IMR-90 (cell line): ENCODE measurements around the gene KDM4B. TPM values are rescaled to one million over a fixed set of nuclear protein-coding genes. Genes with fewer than 3 reads are reported as not detected.
A peak's percentile ranks its signal among the peaks of the same experiment; 100 is the strongest.

Experiments
- ATAC-seq: fragments of 200-7000 bp; cut with Tn5 transposase; 2 replicates; pipeline ENCODE4 v1.9.1; 2020; ENCODE audit warnings: low read depth, mild to moderate bottlenecking, moderate library complexity
- BruUV-seq: library from RNA; stranded (reverse); fragments of 400-500 nt; replicated peaks from 2 replicates; lab custom pipeline; 2021; lab: Mats Ljungman, UMichigan
- CTCF ChIA-PET: fragments of 300-600 bp; formaldehyde crosslinking; extraction: SDS; loops from one replicate; lab custom pipeline; 2021; ENCODE audit warnings: antibody characterized with exemption; lab: Yijun Ruan, JAX
- POLR2A ChIA-PET: fragments of 300-600 bp; sonication (Branson Sonifier 250); formaldehyde crosslinking; loops from one replicate; lab custom pipeline; 2022; ENCODE audit warnings: antibody characterized with exemption; ENCODE audit not compliant: unreplicated experiment; lab: Charles Lee
- DNase-seq: peaks from one replicate; pipeline ENCODE4 v3.0.0; 2013
- H2AFZ ChIP-seq: replicated peaks from 2 replicates; pipeline ENCODE3; 2013; ENCODE audit warnings: low read length, mild to moderate bottlenecking; ENCODE audit not compliant: poor library complexity
- H2AK5ac ChIP-seq: 2 replicates; pipeline ENCODE4 v1.6.1; 2013; ENCODE audit warnings: low read depth, low read length, inconsistent platforms
- H2AK9ac ChIP-seq: replicated peaks from 2 replicates; pipeline ENCODE3; 2013; ENCODE audit warnings: mild to moderate bottlenecking, low read depth, low read length, moderate library complexity; ENCODE audit not compliant: poor library complexity
- H2BK120ac ChIP-seq: 2 replicates; pipeline ENCODE4 v1.6.1; 2013; ENCODE audit warnings: low read depth, low read length, inconsistent platforms
- H2BK15ac ChIP-seq: 3 replicates; pipeline ENCODE4 v1.6.1; 2013; ENCODE audit warnings: low read depth, low read length, inconsistent platforms
- H2BK20ac ChIP-seq: 2 replicates; pipeline ENCODE4 v1.6.1; 2013; ENCODE audit warnings: low read depth, mild to moderate bottlenecking, inconsistent platforms, low read length, moderate library complexity
- H2BK5ac ChIP-seq: 2 replicates; pipeline ENCODE4 v1.6.1; 2013; ENCODE audit warnings: mild to moderate bottlenecking, low read depth, low read length, inconsistent platforms; ENCODE audit not compliant: poor library complexity, severe bottlenecking
- H3K14ac ChIP-seq: replicated peaks from 2 replicates; pipeline ENCODE4 v1.6.1; 2013; ENCODE audit warnings: low read depth, low read length, inconsistent platforms
- H3K18ac ChIP-seq: 2 replicates; pipeline ENCODE4 v1.6.1; 2013; ENCODE audit warnings: low read depth, low read length, control low read depth
- H3K23ac ChIP-seq: 2 replicates; pipeline ENCODE4 v1.6.1; 2013; ENCODE audit warnings: low read depth, low read length, inconsistent platforms
- H3K27ac ChIP-seq: 2 replicates; pipeline ENCODE4 v1.5.1; 2013; ENCODE audit warnings: mild to moderate bottlenecking, control low read depth, low read length; ENCODE audit not compliant: insufficient read depth
- H3K27me3 ChIP-seq: 2 replicates; pipeline ENCODE4 v1.6.1; 2013; ENCODE audit warnings: low read length; ENCODE audit not compliant: control insufficient read depth, insufficient read depth
- H3K36me3 ChIP-seq: 2 replicates; pipeline ENCODE4 v1.6.1; 2013; ENCODE audit warnings: low read length, mixed read lengths; ENCODE audit not compliant: control insufficient read depth, insufficient read depth
- H3K4ac ChIP-seq: 2 replicates; pipeline ENCODE4 v1.6.1; 2013; ENCODE audit warnings: low read depth, low read length, inconsistent platforms
- H3K4me1 ChIP-seq: 2 replicates; pipeline ENCODE4 v1.6.1; 2013; ENCODE audit warnings: low read length, mixed read lengths; ENCODE audit not compliant: control insufficient read depth, insufficient read depth
- H3K4me2 ChIP-seq: 2 replicates; pipeline ENCODE4 v1.6.1; 2013; ENCODE audit warnings: low read depth, mild to moderate bottlenecking, control low read depth, low read length, moderate library complexity
- H3K4me3 ChIP-seq: 2 replicates; pipeline ENCODE4 v1.5.1; 2013; ENCODE audit warnings: low read depth, mild to moderate bottlenecking, control low read depth, low read length, moderate library complexity; ENCODE audit not compliant: insufficient read depth
- H3K56ac ChIP-seq: 2 replicates; pipeline ENCODE4 v1.6.1; 2013; ENCODE audit warnings: low read length, inconsistent platforms; ENCODE audit not compliant: insufficient read depth; ENCODE audit errors: extremely low read depth
- H3K79me1 ChIP-seq, 2 experiments: 2 replicates each; pipeline ENCODE4 v1.6.1; 2013; ENCODE audit warnings: low read length in 2 of 2, inconsistent platforms in 1 of 2, low read depth in 1 of 2
- H3K9ac ChIP-seq: 2 replicates; pipeline ENCODE4 v1.6.1; 2013; ENCODE audit warnings: low read depth, low read length, control low read depth
- H3K9me1 ChIP-seq: 2 replicates; pipeline ENCODE4 v1.6.1; 2013; ENCODE audit warnings: low read length, inconsistent platforms; ENCODE audit not compliant: insufficient read depth
- H3K9me3 ChIP-seq: 2 replicates; pipeline ENCODE4 v1.6.1; 2013; ENCODE audit warnings: low read length; ENCODE audit not compliant: control insufficient read depth, insufficient read depth
- H4K20me1 ChIP-seq: 2 replicates; pipeline ENCODE4 v1.6.1; 2013; ENCODE audit warnings: low read length, inconsistent platforms; ENCODE audit not compliant: insufficient read depth
- H4K5ac ChIP-seq: 2 replicates; pipeline ENCODE4 v1.6.1; 2013; ENCODE audit warnings: mild to moderate bottlenecking, low read depth, low read length, control low read depth
- H4K8ac ChIP-seq, 2 experiments: 2 replicates each; pipeline ENCODE4 v1.6.1; 2013; ENCODE audit warnings: low read depth in 2 of 2, low read length in 2 of 2, control low read depth in 1 of 2, inconsistent platforms in 1 of 2
- H4K91ac ChIP-seq: 2 replicates; pipeline ENCODE4 v1.6.1; 2013; ENCODE audit warnings: low read depth, low read length, inconsistent platforms; ENCODE audit not compliant: insufficient read depth
- BHLHE40 ChIP-seq: fragments of 150-350 bp; IDR thresholded peaks from 2 replicates; pipeline ENCODE4 v1.6.1; 2016; ENCODE audit warnings: mild to moderate bottlenecking, low read depth, low read length
- CEBPB ChIP-seq: IDR thresholded peaks from 2 replicates; pipeline ENCODE4 v1.6.1; 2012; ENCODE audit warnings: low read depth, low read length, improper control_type of control experiment
- MAFK ChIP-seq: IDR thresholded peaks from 2 replicates; pipeline ENCODE4 v1.6.1; 2012; ENCODE audit warnings: low read depth, low read length, improper control_type of control experiment
- NFE2L2 ChIP-seq: fragments of 150-350 bp; IDR thresholded peaks from 2 replicates; pipeline ENCODE4 v1.6.1; 2016; ENCODE audit warnings: low read depth, mild to moderate bottlenecking, low read length
- RAD21 ChIP-seq: IDR thresholded peaks from 2 replicates; pipeline ENCODE4 v1.6.1; 2012; ENCODE audit warnings: low read length, improper control_type of control experiment
- WGBS, 2 experiments: methylation state at CpG; one replicate each; pipeline versions ENCODE4 v1.1.5 to v1.1.7; 2013; ENCODE audit warnings: missing lambda C conversion rate in 2 of 2; ENCODE audit not compliant: insufficient read length in 1 of 2; ENCODE audit errors: extremely low coverage in 2 of 2; 5-methylcytosine and 5-hydroxymethylcytosine counted together
- dilution Hi-C: fragments of 300-500 bp; cut with HindIII; formaldehyde crosslinking; loops from one replicate; pipeline ENCODE4 v1.14.3; 2018; ENCODE audit warnings: low sequenced_read_pairs; ENCODE audit not compliant: unreplicated experiment
- in situ Hi-C: fragments of 300-500 bp; cut with MboI; formaldehyde crosslinking; loops from 3 replicates; pipeline ENCODE4 v1.14.3; 2019; ENCODE audit warnings: low sequenced_read_pairs, inconsistent platforms, mixed read lengths
- intact Hi-C: fragments of 100-400 bp; cut with micrococcal nuclease; formaldehyde crosslinking; loops from 2 replicates; pipeline ENCODE4 v1.10.0; 2022
- polyA plus RNA-seq, 3 experiments: library from polyadenylated mRNA; depleted of rRNA; stranded (reverse); fragments of >200 nt; gene quantifications; 2 replicates each; pipeline ENCODE4 v1.2.3, GENCODE V29; 2012; ENCODE audit warnings: low replicate concordance in 1 of 3
- total RNA-seq: library from RNA; depleted of rRNA; stranded (reverse); fragments of >200 nt; gene quantifications from 2 replicates; pipeline ENCODE4 v1.2.3, GENCODE V29; 2012

Gene KDM4B
- total and polyA plus RNA-seq, 2 of the 4 experiments (the other 2 are of a cell fraction), result 5.0 to 17.9 TPM

DNA sequence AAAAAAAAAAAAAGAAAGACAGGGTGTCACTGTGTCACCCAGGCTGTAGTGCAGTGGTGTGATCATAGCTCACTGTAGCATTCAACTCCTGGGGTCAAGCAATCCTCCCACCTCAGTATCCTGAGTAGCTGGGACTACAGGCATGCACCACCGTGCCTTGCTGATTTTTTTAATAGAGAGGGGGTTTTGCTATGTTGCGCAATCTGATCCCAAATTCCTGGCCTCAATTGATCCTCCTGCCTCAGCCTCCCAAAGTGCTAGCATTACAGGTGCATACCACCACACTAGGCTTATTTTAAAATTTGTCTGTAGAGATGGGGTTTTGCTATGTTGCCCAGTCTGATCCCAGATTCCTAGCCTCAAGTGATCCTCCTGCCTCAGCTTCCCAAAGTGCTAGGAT lies 212.4 kb downstream of the KDM4B start:
- Histone ChIP-seq H3K4me1 (peaks cover under 1% of the 10 kb centered on the region; the same call in 1 of the 2 replicates), H4K20me1 (no peaks in the 10 kb centered on the region), H3K27me3 (no peaks in the 10 kb centered on the region), H3K4ac (no peak overlapping the region), H3K23ac (no peak overlapping the region), H3K56ac (no peak overlapping the region), H3K14ac (no peak overlapping the region), H3K27ac (no peak overlapping the region), H3K18ac (no peak overlapping the region), H3K9me3 (no peaks in the 10 kb centered on the region), H3K9ac (no peak overlapping the region), H2AK5ac (no peak overlapping the region), H3K36me3 (no peaks in the 10 kb centered on the region), H2BK20ac (no peak overlapping the region), H2BK5ac (no peak overlapping the region), H4K91ac (no peak overlapping the region), H4K5ac (no peak overlapping the region), H3K79me1 (no peaks in the 10 kb centered on the region), H3K4me2 (no peak overlapping the region), H2BK120ac (no peak overlapping the region), H3K4me3 (no peak overlapping the region), H2BK15ac (no peak overlapping the region), H2AFZ (no peak overlapping the region), H4K8ac (no peak overlapping the region), H2AK9ac (no peak overlapping the region), H3K9me1 (no peaks in the 10 kb centered on the region)
- no TSS peak for BruUV-seq
- no CpG with 5 or more reads among the region's 2 CpGs for WGBS, 2 experiments
- intact Hi-C loops, result no loop called here
- ATAC-seq, result no peak
- CTCF ChIA-PET, result no interaction called here
- TF ChIP-seq CEBPB (peak; percentile 87), RAD21 (no peak), NFE2L2 (no peak), BHLHE40 (no peak), MAFK (no peak)
- in situ Hi-C loops, result no loop called here
- no peak for DNase-seq
- POLR2A ChIA-PET, result no interaction called here
- dilution Hi-C loops, result no loop called here
